Activated B cell treated with CpG ODN at 0.5 μM for 24 hours (primary cell): ENCODE measurements around the gene SEMA3F. TPM values are rescaled to one million over a fixed set of nuclear protein-coding genes. Genes with fewer than 3 reads are reported as not detected.

Experiments used
- ATAC-seq: fragments of 200-7000 bp; cut with Tn5 transposase; one replicate; pipeline ENCODE4 v1.10.0; 2021; ENCODE audit warnings: low read depth, mild to moderate bottlenecking, moderate library complexity
- CTCF ChIA-PET: fragments of 350-600 bp; sonication (Branson Sonifier 250); formaldehyde crosslinking; loops from one replicate; lab custom pipeline; 2021; ENCODE audit warnings: antibody characterized with exemption; lab: Charles Lee
- POLR2A ChIA-PET: fragments of 350-600 bp; sonication (Branson Sonifier 250); formaldehyde crosslinking; loops from one replicate; lab custom pipeline; 2021; ENCODE audit warnings: antibody characterized with exemption; lab: Charles Lee
- DNase-seq: peaks from one replicate; pipeline ENCODE4 v3.0.0; 2022
- H3K27ac Mint-ChIP-seq: one replicate; pipeline ENCODE4 v1.8.0; 2020; ENCODE audit warnings: mixed read lengths
- H3K27me3 Mint-ChIP-seq: one replicate; pipeline ENCODE4 v1.8.0; 2021; ENCODE audit warnings: mixed read lengths
- H3K36me3 Mint-ChIP-seq: one replicate; pipeline ENCODE4 v1.8.0; 2021; ENCODE audit warnings: low read depth, mixed read lengths
- H3K4me1 Mint-ChIP-seq: one replicate; pipeline ENCODE4 v1.8.0; 2021; ENCODE audit warnings: mixed read lengths
- H3K4me3 Mint-ChIP-seq: one replicate; pipeline ENCODE4 v1.8.0; 2020; ENCODE audit warnings: mild to moderate bottlenecking, mixed read lengths
- H3K9me3 Mint-ChIP-seq: one replicate; pipeline ENCODE4 v1.8.0; 2020; ENCODE audit warnings: mixed read lengths
- intact Hi-C: fragments of 100-400 bp; cut with micrococcal nuclease; formaldehyde crosslinking; loops from one replicate; pipeline ENCODE4 v1.15.1; 2024
- total RNA-seq: library from RNA; stranded (reverse); gene quantifications from 2 replicates; pipeline ENCODE4 v1.2.3, GENCODE V29; 2022
- TF ChIP-seq, protein P1 (sequence below): fragments of 200-600 bp; IDR thresholded peaks from one replicate; pipeline ENCODE4 v1.8.0; 2022; ENCODE audit warnings: antibody characterized with exemption, mild to moderate bottlenecking

Gene SEMA3F
- total RNA-seq, 1 donor from 2014 or later, result not detected

DNA sequence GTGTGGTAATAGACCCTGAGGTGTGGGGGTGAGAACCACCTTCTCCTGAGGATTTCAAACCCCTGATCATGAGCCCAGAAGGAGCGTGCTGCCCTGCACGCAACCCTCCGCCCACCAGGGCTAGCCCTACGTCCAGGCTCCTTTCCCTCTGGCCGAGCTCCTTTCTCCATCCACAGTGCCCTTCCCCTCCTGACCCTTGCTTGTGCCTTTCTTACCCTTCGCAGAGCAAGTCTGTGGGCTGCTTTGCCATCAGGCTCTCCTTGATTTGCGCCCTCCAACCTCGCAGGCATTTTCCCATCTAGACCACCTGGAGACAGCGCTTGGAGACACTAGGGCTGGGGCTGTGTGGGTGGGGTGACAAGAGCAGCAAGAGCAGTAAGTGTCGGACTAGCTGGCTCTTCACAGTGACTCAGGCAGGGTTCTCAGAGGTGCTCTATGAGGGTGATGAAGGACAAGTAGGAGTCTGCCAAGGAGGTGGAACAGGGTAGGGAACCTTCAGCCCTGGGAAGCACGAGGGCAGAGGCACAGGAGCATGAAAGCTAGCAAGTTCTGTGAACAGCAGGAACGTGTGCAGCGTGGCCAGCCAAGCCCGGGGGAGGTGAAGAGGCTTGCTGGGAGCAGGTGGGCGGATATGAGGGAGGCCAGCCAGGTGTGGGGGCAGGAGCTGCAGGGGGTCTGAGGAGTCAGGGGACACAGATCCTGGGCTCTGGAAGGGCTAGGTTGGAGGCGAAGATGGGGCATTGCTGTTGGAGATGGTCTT is 47.4 kb downstream of the SEMA3F start:
- CTCF ChIA-PET, result interaction anchor here (1.6 kb wide), 1 partner anchor 23 kb away, joined by 4 read pairs; no protein-coding TSS in a partner anchor
- no peaks in the 10 kb centered on the region for H3K36me3 Mint-ChIP-seq
- DNase-seq (no peak), ATAC-seq (no peak)
- no peaks in the 10 kb centered on the region for H3K9me3 Mint-ChIP-seq
- H3K4me3 Mint-ChIP-seq, result no peak overlapping the region
- intact Hi-C loops, result no loop called here
- peaks cover 48% of the 10 kb centered on the region for H3K27me3 Mint-ChIP-seq
- peaks cover 2% of the 10 kb centered on the region for H3K4me1 Mint-ChIP-seq
- TF ChIP-seq, protein P1, sequence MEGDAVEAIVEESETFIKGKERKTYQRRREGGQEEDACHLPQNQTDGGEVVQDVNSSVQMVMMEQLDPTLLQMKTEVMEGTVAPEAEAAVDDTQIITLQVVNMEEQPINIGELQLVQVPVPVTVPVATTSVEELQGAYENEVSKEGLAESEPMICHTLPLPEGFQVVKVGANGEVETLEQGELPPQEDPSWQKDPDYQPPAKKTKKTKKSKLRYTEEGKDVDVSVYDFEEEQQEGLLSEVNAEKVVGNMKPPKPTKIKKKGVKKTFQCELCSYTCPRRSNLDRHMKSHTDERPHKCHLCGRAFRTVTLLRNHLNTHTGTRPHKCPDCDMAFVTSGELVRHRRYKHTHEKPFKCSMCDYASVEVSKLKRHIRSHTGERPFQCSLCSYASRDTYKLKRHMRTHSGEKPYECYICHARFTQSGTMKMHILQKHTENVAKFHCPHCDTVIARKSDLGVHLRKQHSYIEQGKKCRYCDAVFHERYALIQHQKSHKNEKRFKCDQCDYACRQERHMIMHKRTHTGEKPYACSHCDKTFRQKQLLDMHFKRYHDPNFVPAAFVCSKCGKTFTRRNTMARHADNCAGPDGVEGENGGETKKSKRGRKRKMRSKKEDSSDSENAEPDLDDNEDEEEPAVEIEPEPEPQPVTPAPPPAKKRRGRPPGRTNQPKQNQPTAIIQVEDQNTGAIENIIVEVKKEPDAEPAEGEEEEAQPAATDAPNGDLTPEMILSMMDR, result no peak
- POLR2A ChIA-PET, result interaction anchor here (0.6 kb wide), 1 partner anchor 22 kb away, joined by 4 read pairs; no protein-coding TSS in a partner anchor
- H3K27ac Mint-ChIP-seq, result no peak overlapping the region

DNA sequence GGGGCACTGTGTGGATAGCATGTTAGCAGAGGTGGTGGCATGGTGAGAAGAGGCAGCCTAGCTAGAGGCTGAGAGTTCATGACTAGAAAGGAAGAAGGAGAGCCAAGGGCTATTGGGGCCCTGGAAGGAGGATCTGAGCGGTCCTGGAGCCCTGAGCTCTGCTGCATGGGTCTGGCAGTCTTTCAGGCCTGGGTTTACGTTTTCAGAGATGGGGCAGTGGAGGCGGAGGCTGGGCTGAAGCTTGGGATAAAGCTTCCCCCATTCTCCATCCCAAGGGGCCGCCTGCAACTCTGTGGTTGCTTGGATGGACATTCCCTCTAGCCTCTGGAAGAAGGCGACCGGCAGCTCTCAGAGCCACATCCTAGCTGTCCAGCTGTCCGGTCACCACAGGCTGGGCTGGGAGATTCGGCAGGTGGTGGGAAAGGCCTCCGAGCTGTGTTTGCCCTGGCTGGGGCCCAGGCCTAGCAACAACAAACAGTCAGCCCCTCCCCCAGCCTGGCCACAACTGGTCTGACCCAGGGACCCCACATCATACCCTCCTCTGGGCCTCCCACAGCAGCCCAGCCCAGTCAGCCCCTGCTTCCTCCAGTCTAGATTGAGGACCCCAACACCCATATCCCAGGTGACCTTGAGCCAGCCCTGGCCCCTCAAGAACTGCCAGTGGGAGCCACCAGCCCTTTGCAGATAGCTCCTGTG is 48.1 kb downstream of the SEMA3F start:
- peaks cover 50% of the 10 kb centered on the region for H3K27me3 Mint-ChIP-seq
- intact Hi-C loops, result no loop called here
- POLR2A ChIA-PET, result no interaction called here
- no peak for DNase-seq
- no peak overlapping the region for H3K27ac Mint-ChIP-seq
- no peak overlapping the region for H3K4me3 Mint-ChIP-seq
- CTCF ChIA-PET, result interaction anchor here (1.0 to 1.6 kb wide), 2 partner anchors 22 to 43 kb away, joined by 3 to 4 read pairs; no protein-coding TSS in a partner anchor
- ATAC-seq, result no peak
- H3K9me3 Mint-ChIP-seq, result no peaks in the 10 kb centered on the region
- TF ChIP-seq, protein P1, result no peak
- H3K4me1 Mint-ChIP-seq, result peaks cover 2% of the 10 kb centered on the region
- no peaks in the 10 kb centered on the region for H3K36me3 Mint-ChIP-seq

DNA sequence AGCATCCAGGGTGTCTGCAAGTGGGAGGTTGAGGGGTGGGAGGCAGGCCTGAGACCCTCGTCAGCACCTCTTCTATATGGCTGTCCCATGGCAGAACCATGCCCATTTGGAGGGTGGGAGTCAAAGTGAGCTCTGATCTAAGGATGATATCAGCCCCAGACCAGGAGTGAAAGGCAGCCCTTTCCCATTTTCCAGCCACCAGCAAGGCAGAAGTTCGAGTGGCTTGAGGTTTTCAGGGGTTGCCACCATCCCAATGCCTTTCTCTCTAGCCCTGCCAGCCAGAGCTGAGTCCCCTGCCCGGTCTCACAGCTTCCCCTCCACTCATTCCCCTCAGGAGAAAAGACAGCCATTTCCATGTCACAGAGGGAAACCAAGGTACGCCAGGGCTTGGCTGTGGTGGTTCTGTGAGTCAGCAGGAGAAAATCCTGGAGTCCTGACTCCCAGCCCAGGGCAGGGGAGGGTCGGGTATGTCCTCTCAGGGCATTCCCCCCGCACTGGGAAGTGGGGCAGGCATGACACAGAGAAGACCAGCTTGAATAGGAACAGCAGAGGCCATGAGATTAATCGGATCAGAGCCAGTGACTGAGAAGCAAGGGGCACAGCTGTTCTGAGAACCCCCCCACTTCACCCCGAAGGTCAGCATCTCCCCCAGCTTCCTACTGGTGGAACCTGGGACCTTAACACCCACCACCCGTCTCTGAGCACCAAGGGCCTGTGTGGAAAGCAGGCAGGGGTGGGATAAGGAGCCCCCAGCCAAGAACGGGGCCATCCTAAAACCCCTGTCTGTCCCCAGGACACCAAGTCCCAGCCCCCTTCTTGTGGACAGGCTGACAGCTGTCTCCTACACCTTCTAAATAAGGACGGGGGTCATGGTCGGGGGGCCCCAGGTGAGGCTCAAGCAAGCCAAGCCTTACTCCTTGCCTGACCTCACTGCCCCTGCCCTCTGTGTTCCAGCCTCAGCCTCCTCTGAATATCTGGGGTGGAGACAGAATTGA is 49.0 kb downstream of the SEMA3F start:
- no peaks in the 10 kb centered on the region for H3K9me3 Mint-ChIP-seq

DNA sequence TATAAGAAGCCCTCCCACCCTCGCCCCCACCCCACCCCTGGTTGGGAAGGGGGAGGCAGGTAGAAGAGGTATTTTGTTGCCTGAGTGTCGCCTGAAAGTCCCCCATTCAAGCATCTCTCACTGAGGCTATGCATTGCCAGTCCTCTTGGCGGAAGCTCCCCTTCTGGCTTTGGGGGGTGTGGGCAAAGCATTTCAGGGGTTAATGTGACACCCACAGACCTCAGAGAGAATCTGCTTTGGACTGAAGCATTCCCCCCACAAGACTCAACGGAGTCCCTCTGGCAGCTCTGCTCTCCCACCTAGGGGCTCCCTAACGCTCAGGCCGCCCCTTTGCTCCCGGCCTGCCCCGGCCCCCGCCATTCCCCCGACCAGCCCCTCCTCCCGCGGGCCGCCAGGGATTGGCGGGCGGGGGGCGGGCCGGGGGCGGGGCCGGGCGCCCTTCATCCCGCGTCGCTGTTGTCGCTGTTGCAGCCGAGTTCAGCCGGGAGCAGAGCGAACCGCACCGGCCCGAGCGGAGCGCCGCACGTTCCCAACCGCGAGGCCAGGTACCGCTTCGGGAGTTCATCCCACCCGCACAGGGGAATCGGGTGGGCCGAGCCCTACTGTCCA is 49.8 kb downstream of the SEMA3F start, which contains the start of gene SLC38A3:
Gene SLC38A3 (plus strand): TSS at position 468 of the 609 bp plus-strand sequence. CDS start 8,929 bp downstream, outside the sequence.
- ChIA-PET CTCF (no interaction called here), POLR2A (interaction anchor here (0.6 to 1.1 kb wide), 3 partner anchors 10 to 450 kb away, joined by 3 to 6 read pairs (median 4); partner anchors contain the start of gene GNAT1)
- Mint-ChIP-seq H3K9me3 (no peaks in the 10 kb centered on the region), H3K36me3 (no peaks in the 10 kb centered on the region), H3K4me3 (peak within 1 kb of the TSS; percentile 35), H3K4me1 (peaks cover 2% of the 10 kb centered on the region), H3K27ac (no peak within 1 kb of the TSS), H3K27me3 (peaks cover 51% of the 10 kb centered on the region)
- DNase-seq, result peak; percentile 28
- intact Hi-C loops, result no loop called here
- TF ChIP-seq, protein P1, result no peak
- peak; percentile 26 for ATAC-seq

More for the DNA sequence above, 49.0 kb downstream of the SEMA3F start:
- Mint-ChIP-seq H3K4me1 (peaks cover 2% of the 10 kb centered on the region), H3K27me3 (peaks cover 52% of the 10 kb centered on the region), H3K27ac (no peak overlapping the region), H3K36me3 (no peaks in the 10 kb centered on the region), H3K4me3 (no peak overlapping the region)
- ATAC-seq (no peak), DNase-seq (no peak)
- intact Hi-C loops, result no loop called here
- ChIA-PET CTCF (interaction anchor here (1.0 to 1.6 kb wide), 2 partner anchors 21 to 42 kb away, joined by 3 to 4 read pairs; no protein-coding TSS in a partner anchor), POLR2A (interaction anchor here (0.6 to 0.7 kb wide), 2 partner anchors 13 to 450 kb away, joined by 3 to 6 read pairs; partner anchors contain the start of gene GNAT1)
- TF ChIP-seq, protein P1, result no peak
